ENCODE results near the gene GDNF. TPM values are rescaled to one million over a fixed set of nuclear protein-coding genes. Genes with fewer than 3 reads are reported as not detected.

Gene GDNF
- total RNA-seq, 1 experiment from 2014 or later: 0.40 TPM

- DNase-seq (ENCODE audit: low read depth): peak; percentile 80
Observed at GRCh38 chr5:37847978-37848425, 8.2 kb upstream of the GDNF start.

GRCh38 chr5:37846786-37847310, 7.0 kb upstream of the GDNF start:
- no peak for DNase-seq (ENCODE audit: low read depth)

GRCh38 chr5:37844009-37844408, 4.2 kb upstream of the GDNF start:
- no peak for DNase-seq (ENCODE audit: low read depth)

GRCh38 chr5:37842048-37842447, 2.2 kb upstream of the GDNF start:
- DNase-seq (ENCODE audit: low read depth): no peak

GRCh38 chr5:37841203-37841602, 1.4 kb upstream of the GDNF start:
- no peak for DNase-seq (ENCODE audit: low read depth)

- peak; percentile 79 for DNase-seq (ENCODE audit: low read depth)
Observed at GRCh38 chr5:37840053-37841034, 503 bp upstream of the GDNF start.

- no peak for DNase-seq (ENCODE audit: low read depth)
Observed at GRCh38 chr5:37838933-37839341, 904 bp downstream of the GDNF start.

- peak; percentile 43 for DNase-seq (ENCODE audit: low read depth)
Observed at GRCh38 chr5:37838152-37838932, 1.5 kb downstream of the GDNF start.

GRCh38 chr5:37837414-37838032, 2.3 kb downstream of the GDNF start:
- DNase-seq (ENCODE audit: low read depth): peak; percentile 73

GRCh38 chr5:37836592-37837413, 3.0 kb downstream of the GDNF start:
- peak; percentile 58 for DNase-seq (ENCODE audit: low read depth)

- DNase-seq (ENCODE audit: low read depth): no peak
Observed at GRCh38 chr5:37836235-37836591, 3.6 kb downstream of the GDNF start.

GRCh38 chr5:37835380-37835973, 4.4 kb downstream of the GDNF start:
- no peak for DNase-seq (ENCODE audit: low read depth)

GRCh38 chr5:37834542-37835379, 5.1 kb downstream of the GDNF start:
- DNase-seq (ENCODE audit: low read depth): no peak

GRCh38 chr5:37833990-37834389, 5.9 kb downstream of the GDNF start:
- DNase-seq (ENCODE audit: low read depth): no peak

GRCh38 chr5:37831821-37832534, 7.9 kb downstream of the GDNF start:
- no peak for DNase-seq (ENCODE audit: low read depth)

- no peak for DNase-seq (ENCODE audit: low read depth)
Observed at GRCh38 chr5:37830348-37830747, 9.5 kb downstream of the GDNF start.

- no peak for DNase-seq (ENCODE audit: low read depth)
Observed at GRCh38 chr5:37825334-37825915, 14.4 kb downstream of the GDNF start.

- no peak for DNase-seq (ENCODE audit: low read depth)
Observed at GRCh38 chr5:37823433-37824152, 16.2 kb downstream of the GDNF start.

Data from LHCN-M2 (cell line).